H9 (cell line): ENCODE measurements around the gene TBC1D22A. TPM values are rescaled to one million over a fixed set of nuclear protein-coding genes. Genes with fewer than 3 reads are reported as not detected.

Experiments used
- DNase-seq: peaks from one replicate; pipeline ENCODE4 v3.0.0-alpha.2; 2017
- H2AFZ ChIP-seq: one replicate; pipeline ENCODE4 v1.6.1; 2013; ENCODE audit warnings: mild to moderate bottlenecking, low read length, control low read depth, moderate library complexity
- H2AK5ac ChIP-seq: 2 replicates; pipeline ENCODE4 v1.6.1; 2013; ENCODE audit warnings: low read length, control low read depth, mixed read lengths; ENCODE audit not compliant: insufficient read length
- H2BK120ac ChIP-seq: one replicate; pipeline ENCODE4 v1.6.1; 2013; ENCODE audit warnings: low read depth, mild to moderate bottlenecking, low read length, control low read depth, inconsistent platforms; ENCODE audit not compliant: poor library complexity, severe bottlenecking
- H2BK12ac ChIP-seq: 2 replicates; pipeline ENCODE4 v1.6.1; 2013; ENCODE audit warnings: low read length, control low read depth, mixed read lengths, low read depth; ENCODE audit not compliant: insufficient read length
- H2BK15ac ChIP-seq: 2 replicates; pipeline ENCODE4 v1.6.1; 2013; ENCODE audit warnings: low read depth, low read length, control low read depth
- H2BK20ac ChIP-seq: one replicate; pipeline ENCODE4 v1.6.1; 2013; ENCODE audit warnings: low read depth, mild to moderate bottlenecking, low read length, control low read depth, inconsistent platforms; ENCODE audit not compliant: poor library complexity, severe bottlenecking
- H2BK5ac ChIP-seq: 2 replicates; pipeline ENCODE4 v1.6.1; 2013; ENCODE audit warnings: low read length, control low read depth, mixed read lengths; ENCODE audit not compliant: insufficient read length
- H3K14ac ChIP-seq: 2 replicates; pipeline ENCODE4 v1.6.1; 2013; ENCODE audit warnings: low read length, control low read depth; ENCODE audit not compliant: insufficient read depth
- H3K18ac ChIP-seq: 2 replicates; pipeline ENCODE4 v1.6.1; 2013; ENCODE audit warnings: low read depth, mild to moderate bottlenecking, mixed read lengths, low read length, control low read depth; ENCODE audit not compliant: insufficient read length
- H3K23ac ChIP-seq: 2 replicates; pipeline ENCODE4 v1.6.1; 2013; ENCODE audit warnings: low read length, control low read depth, mixed read lengths, low read depth; ENCODE audit not compliant: insufficient read length
- H3K23me2 ChIP-seq: 2 replicates; pipeline ENCODE4 v1.6.1; 2013; ENCODE audit warnings: low read depth, mild to moderate bottlenecking, mixed read lengths, low read length, control low read depth; ENCODE audit not compliant: insufficient read length, poor library complexity, severe bottlenecking
- H3K27ac ChIP-seq: 2 replicates; pipeline ENCODE4 v1.5.1; 2013; ENCODE audit warnings: low read length, control low read depth, mixed read lengths, low read depth; ENCODE audit not compliant: insufficient read length
- H3K27me3 ChIP-seq: 2 replicates; pipeline ENCODE4 v1.6.1; 2013; ENCODE audit warnings: low read length, control low read depth, inconsistent platforms; ENCODE audit not compliant: insufficient read depth
- H3K4ac ChIP-seq: 2 replicates; pipeline ENCODE4 v1.6.1; 2013; ENCODE audit warnings: low read depth, mild to moderate bottlenecking, control low read depth, inconsistent platforms, low read length, moderate library complexity
- H3K4me1 ChIP-seq: 2 replicates; pipeline ENCODE4 v1.6.1; 2013; ENCODE audit warnings: low read length, control low read depth, inconsistent platforms; ENCODE audit not compliant: insufficient read depth
- H3K4me2 ChIP-seq: 2 replicates; pipeline ENCODE4 v1.6.1; 2013; ENCODE audit warnings: low read length, control low read depth, mixed read lengths; ENCODE audit not compliant: insufficient read length, insufficient read depth
- H3K56ac ChIP-seq: 2 replicates; pipeline ENCODE4 v1.6.1; 2013; ENCODE audit warnings: low read depth, mild to moderate bottlenecking, mixed read lengths, low read length, control low read depth; ENCODE audit not compliant: insufficient read length
- H3K79me1 ChIP-seq: 2 replicates; pipeline ENCODE4 v1.6.1; 2013; ENCODE audit warnings: low read depth, mild to moderate bottlenecking, moderate library complexity, low read length, control low read depth, inconsistent platforms; ENCODE audit not compliant: insufficient read depth, poor library complexity, severe bottlenecking
- H3K79me2 ChIP-seq: 2 replicates; pipeline ENCODE4 v1.6.1; 2013; ENCODE audit warnings: low read length, control low read depth, inconsistent platforms; ENCODE audit not compliant: insufficient read depth
- H3K9ac ChIP-seq: 2 replicates; pipeline ENCODE4 v1.6.1; 2013; ENCODE audit warnings: low read length, control low read depth, mixed read lengths; ENCODE audit not compliant: insufficient read length; ENCODE audit errors: extremely low read depth
- H3K9me3 ChIP-seq: one replicate; pipeline ENCODE4 v1.6.1; 2013; ENCODE audit warnings: low read depth, low read length, inconsistent platforms; ENCODE audit not compliant: control insufficient read depth
- H3T11ph ChIP-seq: one replicate; pipeline ENCODE4 v1.6.1; 2013; ENCODE audit warnings: mild to moderate bottlenecking, low read length, control low read depth, inconsistent platforms
- H4K20me1 ChIP-seq: one replicate; pipeline ENCODE4 v1.6.1; 2013; ENCODE audit not compliant: control insufficient read depth, insufficient read length, insufficient read depth
- H4K5ac ChIP-seq: 2 replicates; pipeline ENCODE4 v1.6.1; 2013; ENCODE audit warnings: low read depth, mild to moderate bottlenecking, mixed read lengths, low read length, control low read depth; ENCODE audit not compliant: insufficient read length
- H4K8ac ChIP-seq: replicated peaks from 2 replicates; pipeline ENCODE4 v1.6.1; 2013; ENCODE audit warnings: low read length, control low read depth, mixed read lengths, low read depth; ENCODE audit not compliant: insufficient read length
- H4K91ac ChIP-seq: 2 replicates; pipeline ENCODE4 v1.6.1; 2013; ENCODE audit warnings: low read depth, mild to moderate bottlenecking, moderate library complexity, mixed read lengths, low read length, control low read depth; ENCODE audit not compliant: insufficient read length
- H3K27ac Mint-ChIP-seq, 3 experiments: 2 replicates in 2 of 3; 3 replicates in 1 of 3; pipeline ENCODE4 v1.8.0; 2020 to 2021; ENCODE audit warnings: mixed read lengths in 3 of 3, mild to moderate bottlenecking in 1 of 3, moderate library complexity in 1 of 3
- H3K27me3 Mint-ChIP-seq: 2 replicates; pipeline ENCODE4 v1.8.0; 2021; ENCODE audit warnings: low read depth, mild to moderate bottlenecking, moderate library complexity, mixed read lengths
- H3K36me3 Mint-ChIP-seq, 3 experiments: 2 replicates in 2 of 3; 3 replicates in 1 of 3; pipeline ENCODE4 v1.8.0; 2020 to 2021; ENCODE audit warnings: low read depth in 3 of 3, mixed read lengths in 3 of 3; ENCODE audit not compliant: insufficient read depth in 1 of 3
- H3K4me1 Mint-ChIP-seq, 2 experiments: 2 replicates each; pipeline ENCODE4 v1.8.0; 2020; ENCODE audit warnings: mixed read lengths in 2 of 2
- H3K4me3 Mint-ChIP-seq, 2 experiments: 2 replicates in 1 of 2; 3 replicates in 1 of 2; pipeline ENCODE4 v1.8.0; 2020 to 2021; ENCODE audit warnings: mild to moderate bottlenecking in 2 of 2, mixed read lengths in 2 of 2, moderate library complexity in 1 of 2
- H3K9me3 Mint-ChIP-seq, 2 experiments: 2 replicates in 1 of 2; 3 replicates in 1 of 2; pipeline ENCODE4 v1.8.0; 2020; ENCODE audit warnings: mild to moderate bottlenecking in 2 of 2, mixed read lengths in 2 of 2, moderate library complexity in 1 of 2
- WGBS: extraction: QIAGEN DNeasy Blood & Tissue Kit; methylation state at CpG from one replicate; pipeline ENCODE4 v1.1.7; 2013; ENCODE audit warnings: missing lambda C conversion rate, low lambda C conversion rate, mixed read lengths; ENCODE audit not compliant: insufficient read length; ENCODE audit errors: extremely low coverage; 5-methylcytosine and 5-hydroxymethylcytosine counted together
- total RNA-seq: library from RNA; stranded (reverse); gene quantifications from 2 replicates; pipeline ENCODE4 v1.2.1, GENCODE V29; 2021
- TF ChIP-seq, protein P1 (sequence below): fragments of 200-600 bp; sonication (generic); conservative IDR thresholded peaks from 3 replicates; pipeline ENCODE4 v1.8.0; 2021; ENCODE audit warnings: antibody characterized with exemption, mild to moderate bottlenecking

TBC1D22A gene
- total RNA-seq, 1 experiment from 2014 or later = 20.8 TPM

DNA sequence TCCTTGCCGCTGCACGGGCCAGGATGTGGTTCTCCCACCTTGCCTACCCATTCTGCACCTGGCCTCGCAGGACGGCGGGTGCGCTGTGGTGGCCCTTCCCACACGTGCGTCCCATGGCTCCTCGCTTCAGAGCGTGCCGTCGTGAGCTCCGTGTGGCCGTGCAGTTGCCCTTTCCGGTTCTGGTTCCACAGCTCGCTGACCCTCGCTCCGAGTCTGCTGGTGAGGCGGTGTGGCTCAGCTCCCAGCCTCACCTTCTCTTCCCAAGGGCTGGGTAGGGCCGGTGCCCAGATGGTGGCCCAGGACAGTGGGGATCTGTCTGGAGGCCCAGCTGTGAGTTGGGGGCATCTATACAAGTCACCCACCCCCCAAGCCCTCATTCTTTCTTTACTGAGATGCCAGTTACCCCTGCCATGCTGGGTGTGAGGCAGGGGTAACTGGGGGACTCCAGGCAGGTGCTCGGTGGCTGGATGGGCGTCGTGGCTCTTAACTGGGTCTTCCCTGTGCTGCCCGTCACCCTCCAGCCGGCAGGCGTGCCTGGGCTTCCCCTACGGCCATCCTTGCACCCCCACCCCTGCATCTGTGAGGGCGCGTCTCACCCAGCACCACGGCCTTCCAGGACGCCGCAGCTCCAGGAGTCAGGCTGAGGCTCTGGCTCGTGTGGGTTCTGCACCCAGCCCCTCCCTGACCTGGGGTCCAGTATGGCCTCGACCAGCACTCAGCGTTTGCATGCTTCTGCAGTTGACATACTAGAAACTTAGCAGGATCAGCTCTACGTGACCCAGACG lies 395.2 kb downstream of the TBC1D22A start:
- Histone ChIP-seq H4K91ac (no peak overlapping the region), H3K9me3 (no peaks in the 10 kb centered on the region), H4K20me1 (no peaks in the 10 kb centered on the region), H3K27ac (no peak overlapping the region), H3K56ac (no peak overlapping the region), H2AK5ac (no peak overlapping the region), H3K4me2 (no peak overlapping the region), H3K23me2 (no peaks in the 10 kb centered on the region), H2BK15ac (no peak overlapping the region), H2BK12ac (no peak overlapping the region), H3T11ph (no peak overlapping the region), H2BK5ac (no peak overlapping the region), H4K8ac (no peak overlapping the region), H3K23ac (no peak overlapping the region), H2BK20ac (no peak overlapping the region), H2AFZ (no peak overlapping the region), H4K5ac (no peak overlapping the region), H3K4ac (no peak overlapping the region), H2BK120ac (no peak overlapping the region), H3K18ac (no peak overlapping the region), H3K14ac (no peak overlapping the region; the same call in 1 of the 2 replicates), H3K9ac (no peak overlapping the region), H3K4me1 (no peaks in the 10 kb centered on the region), H3K79me1 (no peaks in the 10 kb centered on the region), H3K27me3 (no peaks in the 10 kb centered on the region), H3K79me2 (no peaks in the 10 kb centered on the region)
- Mint-ChIP-seq H3K9me3 (no peaks in the 10 kb centered on the region), H3K27ac (peak overlapping the region in 2 of 3 experiments; percentile 69 to 74; a peak in 3 of 7 replicates), H3K36me3 (no peaks in the 10 kb centered on the region; a peak in 1 of 7 replicates), H3K27me3 (no peaks in the 10 kb centered on the region), H3K4me1 (peaks cover 4% of the 10 kb centered on the region in 2 experiments; a peak in 2 of 4 replicates), H3K4me3 (no peak overlapping the region)
- DNase-seq = no peak
- TF ChIP-seq, protein P1, sequence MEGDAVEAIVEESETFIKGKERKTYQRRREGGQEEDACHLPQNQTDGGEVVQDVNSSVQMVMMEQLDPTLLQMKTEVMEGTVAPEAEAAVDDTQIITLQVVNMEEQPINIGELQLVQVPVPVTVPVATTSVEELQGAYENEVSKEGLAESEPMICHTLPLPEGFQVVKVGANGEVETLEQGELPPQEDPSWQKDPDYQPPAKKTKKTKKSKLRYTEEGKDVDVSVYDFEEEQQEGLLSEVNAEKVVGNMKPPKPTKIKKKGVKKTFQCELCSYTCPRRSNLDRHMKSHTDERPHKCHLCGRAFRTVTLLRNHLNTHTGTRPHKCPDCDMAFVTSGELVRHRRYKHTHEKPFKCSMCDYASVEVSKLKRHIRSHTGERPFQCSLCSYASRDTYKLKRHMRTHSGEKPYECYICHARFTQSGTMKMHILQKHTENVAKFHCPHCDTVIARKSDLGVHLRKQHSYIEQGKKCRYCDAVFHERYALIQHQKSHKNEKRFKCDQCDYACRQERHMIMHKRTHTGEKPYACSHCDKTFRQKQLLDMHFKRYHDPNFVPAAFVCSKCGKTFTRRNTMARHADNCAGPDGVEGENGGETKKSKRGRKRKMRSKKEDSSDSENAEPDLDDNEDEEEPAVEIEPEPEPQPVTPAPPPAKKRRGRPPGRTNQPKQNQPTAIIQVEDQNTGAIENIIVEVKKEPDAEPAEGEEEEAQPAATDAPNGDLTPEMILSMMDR = no peak
- no CpG with 5 or more reads among the region's 37 CpGs for WGBS
